ENCODE measurements around the gene SLC38A10. TPM values are rescaled to one million over a fixed set of nuclear protein-coding genes. Genes with fewer than 3 reads are reported as not detected.

The SLC38A10 gene
- total RNA-seq, 1 experiment from 2014 or later: 109 TPM

DNA sequence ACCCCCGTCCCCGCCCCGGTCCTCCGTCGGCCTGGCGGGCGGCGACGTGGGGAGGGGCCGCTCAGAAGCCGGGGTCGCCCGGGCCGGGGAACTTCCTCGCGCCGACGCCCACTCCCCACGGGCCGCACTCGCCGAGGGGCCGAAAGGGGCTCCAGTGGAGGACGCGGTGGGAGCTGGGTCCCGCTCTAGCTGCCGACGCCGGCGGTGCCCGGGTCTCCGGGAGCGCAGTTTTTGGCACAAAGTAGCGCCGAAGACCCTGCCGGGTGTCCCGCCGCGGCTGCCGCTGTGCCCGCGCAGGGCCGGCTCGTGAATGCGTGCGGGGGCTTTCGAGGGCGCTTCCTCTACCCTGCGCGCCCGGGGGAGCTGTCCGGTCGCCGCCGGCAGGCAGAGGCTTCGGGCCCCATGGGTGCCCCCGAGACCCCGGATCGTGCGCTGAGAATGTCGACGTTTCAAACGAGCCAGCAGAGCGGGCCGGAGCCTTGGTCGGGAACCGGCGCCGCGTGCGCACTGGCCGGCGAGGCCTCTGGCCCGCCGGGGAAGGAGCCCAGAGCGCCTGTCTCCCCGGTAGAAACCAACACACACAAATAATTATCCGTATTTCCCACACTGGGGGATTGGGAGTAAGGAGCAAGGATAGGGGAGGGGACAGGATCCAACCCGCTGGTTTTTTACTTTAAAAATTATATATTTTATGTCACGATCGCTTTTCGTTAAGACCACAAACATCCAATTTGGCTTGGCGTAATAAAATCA lies 46.6 kb upstream of the SLC38A10 start:
- no peaks in the 10 kb centered on the region for H3K9me3 ChIP-seq (ENCODE audit: control insufficient read depth in 1 of 2, insufficient read depth in 1 of 2, low read depth in 1 of 2, low read length in 2 of 2)
- TF ChIP-seq CBX3 (IDR thresholded peaks at IDR 0.05; ENCODE audit: low read depth) (no peak), EZH2phosphoT487 (IDR thresholded peaks at IDR 0.05; ENCODE audit: borderline replicate concordance) (no peak), SRF (IDR thresholded peaks at IDR 0.05; ENCODE audit: low read depth) (no peak), ZFX (IDR thresholded peaks at IDR 0.05) (no peak), SIN3A (IDR thresholded peaks at IDR 0.05; ENCODE audit: low read depth) (no peak), ZNF274 (IDR thresholded peaks at IDR 0.05; ENCODE audit: low read depth, low read length) (no peak), EZH2 (IDR thresholded peaks at IDR 0.05) (no peak), YY1 (IDR thresholded peaks at IDR 0.05; ENCODE audit: extremely low read depth, insufficient replicate concordance, low read depth, low read length) (no peak), JUND (IDR thresholded peaks at IDR 0.05) (no peak), ELF1 (IDR thresholded peaks at IDR 0.05; ENCODE audit: borderline replicate concordance, low read depth) (no peak), CEBPB (IDR thresholded peaks at IDR 0.05; ENCODE audit: low read depth) (no peak), FOSL1 (IDR thresholded peaks at IDR 0.05; ENCODE audit: low read depth) (no peak), EGR1 (IDR thresholded peaks at IDR 0.05; ENCODE audit: low read depth) (no peak), SP1 (IDR thresholded peaks at IDR 0.05; ENCODE audit: low read depth) (no peak)
- TF ChIP-seq, protein P1, sequence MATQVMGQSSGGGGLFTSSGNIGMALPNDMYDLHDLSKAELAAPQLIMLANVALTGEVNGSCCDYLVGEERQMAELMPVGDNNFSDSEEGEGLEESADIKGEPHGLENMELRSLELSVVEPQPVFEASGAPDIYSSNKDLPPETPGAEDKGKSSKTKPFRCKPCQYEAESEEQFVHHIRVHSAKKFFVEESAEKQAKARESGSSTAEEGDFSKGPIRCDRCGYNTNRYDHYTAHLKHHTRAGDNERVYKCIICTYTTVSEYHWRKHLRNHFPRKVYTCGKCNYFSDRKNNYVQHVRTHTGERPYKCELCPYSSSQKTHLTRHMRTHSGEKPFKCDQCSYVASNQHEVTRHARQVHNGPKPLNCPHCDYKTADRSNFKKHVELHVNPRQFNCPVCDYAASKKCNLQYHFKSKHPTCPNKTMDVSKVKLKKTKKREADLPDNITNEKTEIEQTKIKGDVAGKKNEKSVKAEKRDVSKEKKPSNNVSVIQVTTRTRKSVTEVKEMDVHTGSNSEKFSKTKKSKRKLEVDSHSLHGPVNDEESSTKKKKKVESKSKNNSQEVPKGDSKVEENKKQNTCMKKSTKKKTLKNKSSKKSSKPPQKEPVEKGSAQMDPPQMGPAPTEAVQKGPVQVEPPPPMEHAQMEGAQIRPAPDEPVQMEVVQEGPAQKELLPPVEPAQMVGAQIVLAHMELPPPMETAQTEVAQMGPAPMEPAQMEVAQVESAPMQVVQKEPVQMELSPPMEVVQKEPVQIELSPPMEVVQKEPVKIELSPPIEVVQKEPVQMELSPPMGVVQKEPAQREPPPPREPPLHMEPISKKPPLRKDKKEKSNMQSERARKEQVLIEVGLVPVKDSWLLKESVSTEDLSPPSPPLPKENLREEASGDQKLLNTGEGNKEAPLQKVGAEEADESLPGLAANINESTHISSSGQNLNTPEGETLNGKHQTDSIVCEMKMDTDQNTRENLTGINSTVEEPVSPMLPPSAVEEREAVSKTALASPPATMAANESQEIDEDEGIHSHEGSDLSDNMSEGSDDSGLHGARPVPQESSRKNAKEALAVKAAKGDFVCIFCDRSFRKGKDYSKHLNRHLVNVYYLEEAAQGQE (IDR thresholded peaks at IDR 0.05; ENCODE audit: low read depth): no peak
- TF ChIP-seq, protein P2, sequence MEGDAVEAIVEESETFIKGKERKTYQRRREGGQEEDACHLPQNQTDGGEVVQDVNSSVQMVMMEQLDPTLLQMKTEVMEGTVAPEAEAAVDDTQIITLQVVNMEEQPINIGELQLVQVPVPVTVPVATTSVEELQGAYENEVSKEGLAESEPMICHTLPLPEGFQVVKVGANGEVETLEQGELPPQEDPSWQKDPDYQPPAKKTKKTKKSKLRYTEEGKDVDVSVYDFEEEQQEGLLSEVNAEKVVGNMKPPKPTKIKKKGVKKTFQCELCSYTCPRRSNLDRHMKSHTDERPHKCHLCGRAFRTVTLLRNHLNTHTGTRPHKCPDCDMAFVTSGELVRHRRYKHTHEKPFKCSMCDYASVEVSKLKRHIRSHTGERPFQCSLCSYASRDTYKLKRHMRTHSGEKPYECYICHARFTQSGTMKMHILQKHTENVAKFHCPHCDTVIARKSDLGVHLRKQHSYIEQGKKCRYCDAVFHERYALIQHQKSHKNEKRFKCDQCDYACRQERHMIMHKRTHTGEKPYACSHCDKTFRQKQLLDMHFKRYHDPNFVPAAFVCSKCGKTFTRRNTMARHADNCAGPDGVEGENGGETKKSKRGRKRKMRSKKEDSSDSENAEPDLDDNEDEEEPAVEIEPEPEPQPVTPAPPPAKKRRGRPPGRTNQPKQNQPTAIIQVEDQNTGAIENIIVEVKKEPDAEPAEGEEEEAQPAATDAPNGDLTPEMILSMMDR (IDR thresholded peaks at IDR 0.05 in 2 of 3, conservative IDR thresholded peaks at IDR 0.05 in 1 of 3; ENCODE audit: borderline replicate concordance in 1 of 3, insufficient read depth in 1 of 3, low read depth in 2 of 3, low read length in 2 of 3): no peak
- TF ChIP-seq, protein P3, sequence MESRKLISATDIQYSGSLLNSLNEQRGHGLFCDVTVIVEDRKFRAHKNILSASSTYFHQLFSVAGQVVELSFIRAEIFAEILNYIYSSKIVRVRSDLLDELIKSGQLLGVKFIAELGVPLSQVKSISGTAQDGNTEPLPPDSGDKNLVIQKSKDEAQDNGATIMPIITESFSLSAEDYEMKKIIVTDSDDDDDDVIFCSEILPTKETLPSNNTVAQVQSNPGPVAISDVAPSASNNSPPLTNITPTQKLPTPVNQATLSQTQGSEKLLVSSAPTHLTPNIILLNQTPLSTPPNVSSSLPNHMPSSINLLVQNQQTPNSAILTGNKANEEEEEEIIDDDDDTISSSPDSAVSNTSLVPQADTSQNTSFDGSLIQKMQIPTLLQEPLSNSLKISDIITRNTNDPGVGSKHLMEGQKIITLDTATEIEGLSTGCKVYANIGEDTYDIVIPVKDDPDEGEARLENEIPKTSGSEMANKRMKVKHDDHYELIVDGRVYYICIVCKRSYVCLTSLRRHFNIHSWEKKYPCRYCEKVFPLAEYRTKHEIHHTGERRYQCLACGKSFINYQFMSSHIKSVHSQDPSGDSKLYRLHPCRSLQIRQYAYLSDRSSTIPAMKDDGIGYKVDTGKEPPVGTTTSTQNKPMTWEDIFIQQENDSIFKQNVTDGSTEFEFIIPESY (IDR thresholded peaks at IDR 0.05; ENCODE audit: extremely low read depth, insufficient replicate concordance, low read length): no peak
- TF ChIP-seq, protein P4, sequence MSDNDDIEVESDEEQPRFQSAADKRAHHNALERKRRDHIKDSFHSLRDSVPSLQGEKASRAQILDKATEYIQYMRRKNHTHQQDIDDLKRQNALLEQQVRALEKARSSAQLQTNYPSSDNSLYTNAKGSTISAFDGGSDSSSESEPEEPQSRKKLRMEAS (IDR thresholded peaks at IDR 0.05): no peak
- intact Hi-C loops (cut with micrococcal nuclease): no loop called here
- H3K36me3 ChIP-seq (ENCODE audit: control insufficient read depth in 1 of 2, insufficient read depth in 2 of 2, low read length in 2 of 2): no peaks in the 10 kb centered on the region; a peak in 1 of 4 replicates
- no peak overlapping the region for H3K4me3 ChIP-seq (replicated peaks in 1 of 2; ENCODE audit: low read depth in 1 of 2, low read length in 2 of 2)
- POLR2A ChIA-PET: no interaction called here
- no peak overlapping the region for H3K9ac ChIP-seq (ENCODE audit: low read length)
- H4K20me1 ChIP-seq (ENCODE audit: insufficient read depth): no peaks in the 10 kb centered on the region
- H2AFZ ChIP-seq (ENCODE audit: low read depth, low read length, poor library complexity, severe bottlenecking): no peak overlapping the region
- H3K4me2 ChIP-seq (ENCODE audit: low read length): no peak overlapping the region
- H3K4me1 ChIP-seq (ENCODE audit: control insufficient read depth in 1 of 2, insufficient read depth in 2 of 2, low read length in 2 of 2): peaks cover 37 to 60% of the 10 kb centered on the region in 2 experiments
- CTCF ChIA-PET: no interaction called here
- no peaks in the 10 kb centered on the region for H3K9me2 ChIP-seq (ENCODE audit: insufficient read depth)
- RAD21 ChIA-PET (ENCODE audit: low non-redundant PET in 1 of 2, low total read pairs in 2 of 2, uncharacterized antibody in 2 of 2, unreplicated experiment in 2 of 2): no interaction called here
- no peaks in the 10 kb centered on the region for H3K27me3 ChIP-seq (ENCODE audit: insufficient read depth, low read length)
- DNase-seq (ENCODE audit: low read depth, low spot score) (no peak), ATAC-seq (no peak)
- H3K27ac ChIP-seq (ENCODE audit: low read depth, low read length): no peak overlapping the region; the same call in 1 of the 2 replicates
- no TSS peak for BruUV-seq (replicated peaks)
- peaks cover 44% of the 10 kb centered on the region for H3K79me2 ChIP-seq (ENCODE audit: insufficient read depth, low read length)
